Nephron (organoid): ENCODE results near the gene SOX9.

Experiments used
- H3K27ac Mint-ChIP-seq, 3 experiments: 2 replicates each; pipeline ENCODE4 v1.8.0; 2020; ENCODE audit warnings: mixed read lengths in 3 of 3, mild to moderate bottlenecking in 2 of 3, moderate library complexity in 1 of 3
- H3K27me3 Mint-ChIP-seq: 2 replicates; pipeline ENCODE4 v1.8.0; 2021; ENCODE audit warnings: low read depth, mild to moderate bottlenecking, moderate library complexity, mixed read lengths
- H3K36me3 Mint-ChIP-seq: 2 replicates; pipeline ENCODE4 v1.8.0; 2020; ENCODE audit warnings: low read depth, mixed read lengths
- H3K4me1 Mint-ChIP-seq: 2 replicates; pipeline ENCODE4 v1.8.0; 2020; ENCODE audit warnings: mixed read lengths
- H3K4me3 Mint-ChIP-seq, 3 experiments: 2 replicates each; pipeline ENCODE4 v1.8.0; 2020; ENCODE audit warnings: mild to moderate bottlenecking in 3 of 3, mixed read lengths in 3 of 3, moderate library complexity in 2 of 3
- H3K9me3 Mint-ChIP-seq: 2 replicates; pipeline ENCODE4 v1.8.0; 2020; ENCODE audit warnings: mixed read lengths
- CTCF ChIP-seq, 3 experiments: fragments of 200-600 bp; sonication (generic); IDR thresholded peaks; one replicate each; pipeline ENCODE4 v1.5.0; 2021; ENCODE audit warnings: antibody characterized with exemption in 3 of 3; ENCODE audit not compliant: unreplicated experiment in 3 of 3

Gene SOX9

GRCh38 chr17:72079700-72080099 is 41.1 kb upstream of the SOX9 start:
- Mint-ChIP-seq H3K27ac (no peak overlapping the region), H3K27me3 (peaks cover 5% of the 10 kb centered on the region), H3K4me1 (no peaks in the 10 kb centered on the region), H3K9me3 (no peaks in the 10 kb centered on the region), H3K36me3 (no peaks in the 10 kb centered on the region), H3K4me3 (no peak overlapping the region)
- TF ChIP-seq CTCF (IDR thresholded peaks at IDR 0.05; ENCODE audit: unreplicated experiment in 3 of 3) = no peak

- Mint-ChIP-seq H3K27me3 (peaks cover 15% of the 10 kb centered on the region), H3K4me3 (no peak overlapping the region), H3K9me3 (peaks cover 2% of the 10 kb centered on the region), H3K27ac (no peak overlapping the region), H3K36me3 (no peaks in the 10 kb centered on the region), H3K4me1 (no peaks in the 10 kb centered on the region)
- TF ChIP-seq CTCF (IDR thresholded peaks at IDR 0.05; ENCODE audit: unreplicated experiment in 3 of 3) = no peak
Measured at GRCh38 chr17:72087876-72088275, 32.9 kb upstream of the SOX9 start.

DNA sequence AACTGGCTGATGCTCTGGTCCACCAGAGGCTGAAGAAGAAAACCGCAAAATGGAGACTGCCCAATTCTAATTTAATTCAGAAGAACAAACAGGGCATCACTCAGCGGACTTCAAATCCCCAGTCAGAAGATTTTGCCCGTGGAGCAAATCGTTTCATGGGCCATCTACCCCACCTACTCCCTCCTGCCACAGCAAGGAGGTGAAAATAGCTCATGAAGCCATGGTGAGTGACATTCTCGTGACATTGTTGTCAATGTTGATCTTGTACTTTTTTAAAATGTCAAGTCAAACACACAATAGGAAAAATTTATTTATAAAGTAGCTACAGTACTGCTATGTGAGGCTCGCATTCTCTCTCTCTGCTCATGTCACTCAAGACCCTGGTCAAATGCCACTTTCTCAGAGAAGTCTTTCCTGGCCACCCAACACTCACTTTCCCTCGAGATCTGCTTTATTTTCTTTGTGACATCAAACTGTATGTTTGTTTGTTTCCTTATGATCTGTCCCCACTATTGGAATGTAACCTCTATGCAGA is 31.3 kb upstream of the SOX9 start:
- Mint-ChIP-seq H3K9me3 (peaks cover 2% of the 10 kb centered on the region), H3K27me3 (peaks cover 11% of the 10 kb centered on the region), H3K36me3 (no peaks in the 10 kb centered on the region)

GRCh38 chr17:72090108-72090507 is 30.7 kb upstream of the SOX9 start:
- H3K27ac Mint-ChIP-seq = no peak overlapping the region
- peaks cover 2% of the 10 kb centered on the region for H3K9me3 Mint-ChIP-seq
- H3K36me3 Mint-ChIP-seq = no peaks in the 10 kb centered on the region
- peaks cover 14% of the 10 kb centered on the region for H3K27me3 Mint-ChIP-seq
- no peak for TF ChIP-seq CTCF (IDR thresholded peaks at IDR 0.05; ENCODE audit: unreplicated experiment in 3 of 3)
- H3K4me1 Mint-ChIP-seq = no peaks in the 10 kb centered on the region
- no peak overlapping the region for H3K4me3 Mint-ChIP-seq

More for the DNA sequence above, 31.3 kb upstream of the SOX9 start:
- Mint-ChIP-seq H3K4me1 (no peaks in the 10 kb centered on the region), H3K27ac (no peak overlapping the region), H3K4me3 (no peak overlapping the region)
- no peak for TF ChIP-seq CTCF (IDR thresholded peaks at IDR 0.05; ENCODE audit: unreplicated experiment in 3 of 3)

GRCh38 chr17:72092710-72093322 is 28.0 kb upstream of the SOX9 start:
- Mint-ChIP-seq H3K4me1 (no peaks in the 10 kb centered on the region), H3K4me3 (no peak overlapping the region), H3K36me3 (no peaks in the 10 kb centered on the region), H3K27ac (no peak overlapping the region), H3K9me3 (peaks cover 2% of the 10 kb centered on the region), H3K27me3 (peaks cover 8% of the 10 kb centered on the region)
- no peak for TF ChIP-seq CTCF (IDR thresholded peaks at IDR 0.05; ENCODE audit: unreplicated experiment in 3 of 3)

DNA sequence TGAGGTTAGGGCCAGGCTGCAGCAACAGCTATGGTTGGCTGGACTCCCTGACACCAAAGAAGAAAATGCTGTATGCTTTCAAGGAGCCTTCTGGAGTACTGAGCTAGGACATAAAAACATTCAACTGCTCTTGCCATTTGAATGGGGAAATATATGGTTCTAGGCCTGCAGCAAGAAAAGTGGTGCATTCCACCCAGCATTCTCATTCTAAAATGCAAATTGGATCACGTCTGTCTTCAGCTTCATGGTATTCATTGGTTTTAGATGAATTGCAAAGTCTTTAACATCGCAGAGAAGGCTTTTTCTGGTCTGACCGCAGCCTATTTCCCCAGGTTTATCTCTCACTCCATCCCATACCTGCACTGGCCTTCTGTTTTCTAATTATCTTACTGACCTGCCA is 27.1 kb upstream of the SOX9 start:
- no peak for TF ChIP-seq CTCF (IDR thresholded peaks at IDR 0.05; ENCODE audit: unreplicated experiment in 3 of 3)
- Mint-ChIP-seq H3K4me3 (no peak overlapping the region), H3K27ac (no peak overlapping the region), H3K36me3 (no peaks in the 10 kb centered on the region), H3K27me3 (peaks cover 8% of the 10 kb centered on the region), H3K4me1 (no peaks in the 10 kb centered on the region), H3K9me3 (peaks cover 2% of the 10 kb centered on the region)
